H9 (cell line): ENCODE measurements around the gene ITGB7. TPM values are rescaled to one million over a fixed set of nuclear protein-coding genes. Genes with fewer than 3 reads are reported as not detected.

ENCODE experiments used
- DNase-seq: peaks from one replicate; pipeline ENCODE4 v3.0.0-alpha.2; 2017
- H2AFZ ChIP-seq: one replicate; pipeline ENCODE4 v1.6.1; 2013; ENCODE audit warnings: mild to moderate bottlenecking, low read length, control low read depth, moderate library complexity
- H2AK5ac ChIP-seq: 2 replicates; pipeline ENCODE4 v1.6.1; 2013; ENCODE audit warnings: low read length, control low read depth, mixed read lengths; ENCODE audit not compliant: insufficient read length
- H2BK120ac ChIP-seq: one replicate; pipeline ENCODE4 v1.6.1; 2013; ENCODE audit warnings: low read depth, mild to moderate bottlenecking, low read length, control low read depth, inconsistent platforms; ENCODE audit not compliant: poor library complexity, severe bottlenecking
- H2BK12ac ChIP-seq: 2 replicates; pipeline ENCODE4 v1.6.1; 2013; ENCODE audit warnings: low read length, control low read depth, mixed read lengths, low read depth; ENCODE audit not compliant: insufficient read length
- H2BK15ac ChIP-seq: 2 replicates; pipeline ENCODE4 v1.6.1; 2013; ENCODE audit warnings: low read depth, low read length, control low read depth
- H2BK20ac ChIP-seq: one replicate; pipeline ENCODE4 v1.6.1; 2013; ENCODE audit warnings: low read depth, mild to moderate bottlenecking, low read length, control low read depth, inconsistent platforms; ENCODE audit not compliant: poor library complexity, severe bottlenecking
- H2BK5ac ChIP-seq: 2 replicates; pipeline ENCODE4 v1.6.1; 2013; ENCODE audit warnings: low read length, control low read depth, mixed read lengths; ENCODE audit not compliant: insufficient read length
- H3K14ac ChIP-seq: 2 replicates; pipeline ENCODE4 v1.6.1; 2013; ENCODE audit warnings: low read length, control low read depth; ENCODE audit not compliant: insufficient read depth
- H3K18ac ChIP-seq: 2 replicates; pipeline ENCODE4 v1.6.1; 2013; ENCODE audit warnings: low read depth, mild to moderate bottlenecking, mixed read lengths, low read length, control low read depth; ENCODE audit not compliant: insufficient read length
- H3K23ac ChIP-seq: 2 replicates; pipeline ENCODE4 v1.6.1; 2013; ENCODE audit warnings: low read length, control low read depth, mixed read lengths, low read depth; ENCODE audit not compliant: insufficient read length
- H3K23me2 ChIP-seq: 2 replicates; pipeline ENCODE4 v1.6.1; 2013; ENCODE audit warnings: low read depth, mild to moderate bottlenecking, mixed read lengths, low read length, control low read depth; ENCODE audit not compliant: insufficient read length, poor library complexity, severe bottlenecking
- H3K27ac ChIP-seq: 2 replicates; pipeline ENCODE4 v1.5.1; 2013; ENCODE audit warnings: low read length, control low read depth, mixed read lengths, low read depth; ENCODE audit not compliant: insufficient read length
- H3K27me3 ChIP-seq: 2 replicates; pipeline ENCODE4 v1.6.1; 2013; ENCODE audit warnings: low read length, control low read depth, inconsistent platforms; ENCODE audit not compliant: insufficient read depth
- H3K4ac ChIP-seq: 2 replicates; pipeline ENCODE4 v1.6.1; 2013; ENCODE audit warnings: low read depth, mild to moderate bottlenecking, control low read depth, inconsistent platforms, low read length, moderate library complexity
- H3K4me1 ChIP-seq: 2 replicates; pipeline ENCODE4 v1.6.1; 2013; ENCODE audit warnings: low read length, control low read depth, inconsistent platforms; ENCODE audit not compliant: insufficient read depth
- H3K4me2 ChIP-seq: 2 replicates; pipeline ENCODE4 v1.6.1; 2013; ENCODE audit warnings: low read length, control low read depth, mixed read lengths; ENCODE audit not compliant: insufficient read length, insufficient read depth
- H3K56ac ChIP-seq: 2 replicates; pipeline ENCODE4 v1.6.1; 2013; ENCODE audit warnings: low read depth, mild to moderate bottlenecking, mixed read lengths, low read length, control low read depth; ENCODE audit not compliant: insufficient read length
- H3K79me1 ChIP-seq: 2 replicates; pipeline ENCODE4 v1.6.1; 2013; ENCODE audit warnings: low read depth, mild to moderate bottlenecking, moderate library complexity, low read length, control low read depth, inconsistent platforms; ENCODE audit not compliant: insufficient read depth, poor library complexity, severe bottlenecking
- H3K79me2 ChIP-seq: 2 replicates; pipeline ENCODE4 v1.6.1; 2013; ENCODE audit warnings: low read length, control low read depth, inconsistent platforms; ENCODE audit not compliant: insufficient read depth
- H3K9ac ChIP-seq: 2 replicates; pipeline ENCODE4 v1.6.1; 2013; ENCODE audit warnings: low read length, control low read depth, mixed read lengths; ENCODE audit not compliant: insufficient read length; ENCODE audit errors: extremely low read depth
- H3K9me3 ChIP-seq: one replicate; pipeline ENCODE4 v1.6.1; 2013; ENCODE audit warnings: low read depth, low read length, inconsistent platforms; ENCODE audit not compliant: control insufficient read depth
- H3T11ph ChIP-seq: one replicate; pipeline ENCODE4 v1.6.1; 2013; ENCODE audit warnings: mild to moderate bottlenecking, low read length, control low read depth, inconsistent platforms
- H4K20me1 ChIP-seq: one replicate; pipeline ENCODE4 v1.6.1; 2013; ENCODE audit not compliant: control insufficient read depth, insufficient read length, insufficient read depth
- H4K5ac ChIP-seq: 2 replicates; pipeline ENCODE4 v1.6.1; 2013; ENCODE audit warnings: low read depth, mild to moderate bottlenecking, mixed read lengths, low read length, control low read depth; ENCODE audit not compliant: insufficient read length
- H4K8ac ChIP-seq: replicated peaks from 2 replicates; pipeline ENCODE4 v1.6.1; 2013; ENCODE audit warnings: low read length, control low read depth, mixed read lengths, low read depth; ENCODE audit not compliant: insufficient read length
- H4K91ac ChIP-seq: 2 replicates; pipeline ENCODE4 v1.6.1; 2013; ENCODE audit warnings: low read depth, mild to moderate bottlenecking, moderate library complexity, mixed read lengths, low read length, control low read depth; ENCODE audit not compliant: insufficient read length
- H3K27ac Mint-ChIP-seq, 3 experiments: 2 replicates in 2 of 3; 3 replicates in 1 of 3; pipeline ENCODE4 v1.8.0; 2020 to 2021; ENCODE audit warnings: mixed read lengths in 3 of 3, mild to moderate bottlenecking in 1 of 3, moderate library complexity in 1 of 3
- H3K27me3 Mint-ChIP-seq: 2 replicates; pipeline ENCODE4 v1.8.0; 2021; ENCODE audit warnings: low read depth, mild to moderate bottlenecking, moderate library complexity, mixed read lengths
- H3K36me3 Mint-ChIP-seq, 3 experiments: 2 replicates in 2 of 3; 3 replicates in 1 of 3; pipeline ENCODE4 v1.8.0; 2020 to 2021; ENCODE audit warnings: low read depth in 3 of 3, mixed read lengths in 3 of 3; ENCODE audit not compliant: insufficient read depth in 1 of 3
- H3K4me1 Mint-ChIP-seq, 2 experiments: 2 replicates each; pipeline ENCODE4 v1.8.0; 2020; ENCODE audit warnings: mixed read lengths in 2 of 2
- H3K4me3 Mint-ChIP-seq, 2 experiments: 2 replicates in 1 of 2; 3 replicates in 1 of 2; pipeline ENCODE4 v1.8.0; 2020 to 2021; ENCODE audit warnings: mild to moderate bottlenecking in 2 of 2, mixed read lengths in 2 of 2, moderate library complexity in 1 of 2
- H3K9me3 Mint-ChIP-seq, 2 experiments: 2 replicates in 1 of 2; 3 replicates in 1 of 2; pipeline ENCODE4 v1.8.0; 2020; ENCODE audit warnings: mild to moderate bottlenecking in 2 of 2, mixed read lengths in 2 of 2, moderate library complexity in 1 of 2
- WGBS: extraction: QIAGEN DNeasy Blood & Tissue Kit; methylation state at CpG from one replicate; pipeline ENCODE4 v1.1.7; 2013; ENCODE audit warnings: missing lambda C conversion rate, low lambda C conversion rate, mixed read lengths; ENCODE audit not compliant: insufficient read length; ENCODE audit errors: extremely low coverage; 5-methylcytosine and 5-hydroxymethylcytosine counted together
- total RNA-seq: library from RNA; stranded (reverse); gene quantifications from 2 replicates; pipeline ENCODE4 v1.2.1, GENCODE V29; 2021
- TF ChIP-seq, protein P1 (sequence below): fragments of 200-600 bp; sonication (generic); conservative IDR thresholded peaks from 3 replicates; pipeline ENCODE4 v1.8.0; 2021; ENCODE audit warnings: antibody characterized with exemption, mild to moderate bottlenecking

The ITGB7 gene
- total RNA-seq, 1 experiment from 2014 or later: 0.39 TPM

- no peak overlapping the region for H3K18ac ChIP-seq
- no peak overlapping the region for H2BK20ac ChIP-seq
- H4K8ac ChIP-seq: no peak overlapping the region
- no peak overlapping the region for H2BK5ac ChIP-seq
- H3K23me2 ChIP-seq: peaks cover 13% of the 10 kb centered on the region
- no peak overlapping the region for H3K4ac ChIP-seq
- peaks cover 2% of the 10 kb centered on the region for H4K20me1 ChIP-seq
- no CpG with 5 or more reads among the region's 2 CpGs for WGBS
- H3K4me2 ChIP-seq: peak overlapping the region; percentile 68
- no peak overlapping the region for H3K9ac ChIP-seq
- H4K91ac ChIP-seq: no peak overlapping the region
- H3K23ac ChIP-seq: no peak overlapping the region
- peaks cover 41% of the 10 kb centered on the region for H3K27me3 Mint-ChIP-seq
- no peak overlapping the region for H4K5ac ChIP-seq
- H2BK15ac ChIP-seq: no peak overlapping the region
- no peaks in the 10 kb centered on the region for H3K9me3 ChIP-seq
- H2AFZ ChIP-seq: no peak overlapping the region
- H3K4me1 Mint-ChIP-seq: peaks cover 14 to 17% of the 10 kb centered on the region in 2 experiments
- no peak for DNase-seq
- H3K4me3 Mint-ChIP-seq: peak overlapping the region; percentile 87 to 91
- TF ChIP-seq, protein P1, sequence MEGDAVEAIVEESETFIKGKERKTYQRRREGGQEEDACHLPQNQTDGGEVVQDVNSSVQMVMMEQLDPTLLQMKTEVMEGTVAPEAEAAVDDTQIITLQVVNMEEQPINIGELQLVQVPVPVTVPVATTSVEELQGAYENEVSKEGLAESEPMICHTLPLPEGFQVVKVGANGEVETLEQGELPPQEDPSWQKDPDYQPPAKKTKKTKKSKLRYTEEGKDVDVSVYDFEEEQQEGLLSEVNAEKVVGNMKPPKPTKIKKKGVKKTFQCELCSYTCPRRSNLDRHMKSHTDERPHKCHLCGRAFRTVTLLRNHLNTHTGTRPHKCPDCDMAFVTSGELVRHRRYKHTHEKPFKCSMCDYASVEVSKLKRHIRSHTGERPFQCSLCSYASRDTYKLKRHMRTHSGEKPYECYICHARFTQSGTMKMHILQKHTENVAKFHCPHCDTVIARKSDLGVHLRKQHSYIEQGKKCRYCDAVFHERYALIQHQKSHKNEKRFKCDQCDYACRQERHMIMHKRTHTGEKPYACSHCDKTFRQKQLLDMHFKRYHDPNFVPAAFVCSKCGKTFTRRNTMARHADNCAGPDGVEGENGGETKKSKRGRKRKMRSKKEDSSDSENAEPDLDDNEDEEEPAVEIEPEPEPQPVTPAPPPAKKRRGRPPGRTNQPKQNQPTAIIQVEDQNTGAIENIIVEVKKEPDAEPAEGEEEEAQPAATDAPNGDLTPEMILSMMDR: no peak
- H2BK120ac ChIP-seq: no peak overlapping the region
- no peak overlapping the region for H3K27ac Mint-ChIP-seq
- no peak overlapping the region for H2BK12ac ChIP-seq
- 0 out of 2 replicates have a peak, but pooled peaks cover 3% of the 10 kb centered on the region for H3K4me1 ChIP-seq
- H3K27me3 ChIP-seq: no peaks in the 10 kb centered on the region; the same call in 1 of the 2 replicates
- no peak overlapping the region for H3K27ac ChIP-seq
- no peak overlapping the region for H3T11ph ChIP-seq
- H3K79me1 ChIP-seq: no peaks in the 10 kb centered on the region
- no peaks in the 10 kb centered on the region; a peak in 1 of 5 replicates for H3K9me3 Mint-ChIP-seq
- no peak overlapping the region for H2AK5ac ChIP-seq
- peaks cover 33 to 50% (median 48%) of the 10 kb centered on the region in 3 experiments; a peak in 6 of 7 replicates for H3K36me3 Mint-ChIP-seq
- no peak overlapping the region for H3K14ac ChIP-seq
- no peaks in the 10 kb centered on the region for H3K79me2 ChIP-seq
- no peak overlapping the region for H3K56ac ChIP-seq
These were observed 25.1 kb downstream of the ITGB7 start for GRCh38 chr12:53181935-53182334.
